Measurements from ENCODE around the gene CTTN. TPM values are rescaled to one million over a fixed set of nuclear protein-coding genes. Genes with fewer than 3 reads are reported as not detected.

CTTN gene
- total and polyA plus RNA-seq, 2 of the 8 experiments (the other 6 are each of a cell fraction or from before 2014, with no cell fraction given): 84.6 to 216 TPM

DNA sequence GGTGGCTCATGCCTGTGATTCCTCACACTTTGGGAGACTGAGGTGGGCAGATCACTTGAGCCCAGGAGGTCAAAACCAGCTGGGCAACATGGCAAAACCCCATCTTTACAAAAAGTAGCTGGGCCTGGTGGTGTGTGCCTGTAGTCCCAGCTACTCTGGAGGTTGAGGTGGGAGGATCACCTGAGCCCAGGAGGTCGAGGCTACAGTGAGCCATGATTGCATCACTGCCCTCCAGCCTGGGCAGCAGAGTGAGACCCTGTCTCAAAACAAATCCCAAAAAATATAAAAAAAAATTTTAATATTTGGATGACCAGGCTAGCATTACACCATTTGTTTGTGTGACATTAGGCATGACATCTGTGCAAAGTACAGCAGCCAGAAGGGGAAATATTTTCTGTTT lies 49.7 kb upstream of the CTTN start:
- Histone ChIP-seq H3K79me2 (ENCODE audit: control insufficient read depth in 1 of 2, insufficient read depth in 2 of 2, low read length in 2 of 2) (no peaks in the 10 kb centered on the region), H3K27ac (ENCODE audit: low read depth, low read length) (no peak overlapping the region), H3K36me3 (ENCODE audit: control insufficient read depth in 2 of 4, insufficient read depth in 4 of 4, low read length in 3 of 4) (peaks cover 7 to 59% (median 39%) of the 10 kb centered on the region in 4 experiments), H3K9me3 (ENCODE audit: insufficient read depth in 2 of 2, low read depth in 1 of 2, low read length in 1 of 2) (no peaks in the 10 kb centered on the region), H2BK5ac (ENCODE audit: low read depth, low read length) (no peak overlapping the region), H3K79me1 (ENCODE audit: low read depth, low read length) (no peaks in the 10 kb centered on the region), H2BK12ac (ENCODE audit: low read depth, low read length) (no peak overlapping the region), H3K56ac (replicated peaks; ENCODE audit: insufficient read length, low read depth, low read length) (no peak overlapping the region), H2BK15ac (ENCODE audit: low read length) (no peak overlapping the region), H3K9ac (replicated peaks in 1 of 4; ENCODE audit: extremely low read depth in 1 of 4, low read depth in 3 of 4, low read length in 3 of 4) (no peak overlapping the region), H2BK20ac (ENCODE audit: low read length) (no peak overlapping the region), H2BK120ac (replicated peaks; ENCODE audit: low read depth, low read length) (no peak overlapping the region), H3K4me3 (ENCODE audit: extremely low read depth in 1 of 4, insufficient read depth in 2 of 4, low read depth in 3 of 4, low read length in 4 of 4) (no peak overlapping the region), H3K4me2 (ENCODE audit: insufficient read depth in 1 of 2, low read depth in 2 of 2, low read length in 2 of 2) (no peak overlapping the region), H4K5ac (ENCODE audit: insufficient read length, low read depth, low read length) (no peak overlapping the region), H3K14ac (ENCODE audit: insufficient read length) (no peak overlapping the region), H3K23ac (ENCODE audit: insufficient read length) (no peak overlapping the region), H4K91ac (replicated peaks; ENCODE audit: insufficient read length, low read length) (no peak overlapping the region), H2AFZ (ENCODE audit: low read length) (no peak overlapping the region), H3K18ac (ENCODE audit: extremely low read depth, low read length) (no peak overlapping the region), H3K4ac (replicated peaks; ENCODE audit: insufficient read length, low read depth, low read length) (no peak overlapping the region), H3K23me2 (ENCODE audit: low read depth, low read length) (no peaks in the 10 kb centered on the region), H2AK5ac (ENCODE audit: low read depth, low read length) (no peak overlapping the region), H3K4me1 (replicated peaks in 1 of 4; ENCODE audit: control insufficient read depth in 3 of 4, insufficient read depth in 4 of 4, low read length in 3 of 4) (no peaks in the 10 kb centered on the region), H4K20me1 (replicated peaks in 1 of 2; ENCODE audit: control insufficient read depth in 1 of 2, insufficient read depth in 2 of 2, low read length in 2 of 2) (peaks cover 0 to under 1% of the 10 kb centered on the region in 2 experiments), H3K27me3 (replicated peaks in 1 of 4; ENCODE audit: control insufficient read depth in 3 of 4, extremely low read depth in 1 of 4, insufficient read depth in 3 of 4, low read length in 3 of 4) (no peaks in the 10 kb centered on the region), H4K8ac (ENCODE audit: extremely low read depth, insufficient read depth, low read length) (no peak overlapping the region)
- FAIRE-seq (no peak), DNase-seq (ENCODE audit: low read depth in 1 of 2, low spot score in 2 of 2) (no peak)
- TF ChIP-seq CBX8 (IDR thresholded peaks at IDR 0.05; ENCODE audit: borderline replicate concordance, low read depth, low read length) (no peak), JUND (IDR thresholded peaks at IDR 0.05; ENCODE audit: low read length) (no peak), TAF1 (IDR thresholded peaks at IDR 0.05; ENCODE audit: low read depth, low read length) (no peak), SAP30 (IDR thresholded peaks at IDR 0.05; ENCODE audit: insufficient read depth, insufficient replicate concordance, low read length) (no peak), EZH2 (IDR thresholded peaks at IDR 0.05; ENCODE audit: low read depth, low read length, severe bottlenecking) (no peak), PHF8 (conservative IDR thresholded peaks at IDR 0.05; ENCODE audit: low read depth, low read length) (no peak), SIRT6 (IDR thresholded peaks at IDR 0.05; ENCODE audit: low read length) (no peak), SIX5 (IDR thresholded peaks at IDR 0.05; ENCODE audit: low read depth, low read length) (no peak), YY1 (IDR thresholded peaks at IDR 0.05; ENCODE audit: low read depth, low read length) (no peak), JUN (IDR thresholded peaks at IDR 0.05; ENCODE audit: low read depth, low read length) (no peak), CTBP2 (IDR thresholded peaks at IDR 0.05; ENCODE audit: borderline replicate concordance, insufficient read depth, insufficient read length, low read length) (no peak), POLR2AphosphoS5 (IDR thresholded peaks at IDR 0.05; ENCODE audit: low read depth, low read length) (no peak), BCL11A (IDR thresholded peaks at IDR 0.05; ENCODE audit: low read depth in 2 of 2, low read length in 2 of 2) (no peak)
- TF ChIP-seq, protein P1, sequence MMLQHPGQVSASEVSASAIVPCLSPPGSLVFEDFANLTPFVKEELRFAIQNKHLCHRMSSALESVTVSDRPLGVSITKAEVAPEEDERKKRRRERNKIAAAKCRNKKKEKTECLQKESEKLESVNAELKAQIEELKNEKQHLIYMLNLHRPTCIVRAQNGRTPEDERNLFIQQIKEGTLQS (IDR thresholded peaks at IDR 0.05; ENCODE audit: insufficient read depth, low read depth, low read length): no peak
- 79% methylated on average over 1 of the region's 1 CpG; no CpG with 5 or more reads in 1 of the 2 experiments for WGBS, 2 experiments (ENCODE audit: extremely low coverage in 1 of 2, insufficient coverage in 1 of 2, insufficient read length in 1 of 2, insufficient replicate concordance in 2 of 2, low coverage in 1 of 2, low lambda C conversion rate in 2 of 2, missing lambda C conversion rate in 1 of 2)
- ChIA-PET POLR2A (ENCODE audit: partially characterized antibody) (interaction anchor here (1.4 kb wide), 1 partner anchor 9 kb away, joined by 3 read pairs; no protein-coding TSS in a partner anchor), CTCF (ENCODE audit: partially characterized antibody) (interaction anchor here (1.8 kb wide), 1 partner anchor 30 kb away, joined by 3 read pairs; no protein-coding TSS in a partner anchor)

All from H1 (cell line).